Lower leg skin (tissue), 3 donors: ENCODE data around the gene MRPL3.

Experiments used
- CTCF ChIP-seq, 3 donors: fragments of 450-650 bp; IDR thresholded peaks; one replicate each; pipeline ENCODE4 v1.5.1; 2016; ENCODE audit warnings: antibody characterized with exemption in 3 of 3, mild to moderate bottlenecking in 3 of 3, moderate library complexity in 2 of 3
- POLR2A ChIP-seq, 2 donors: fragments of 450-650 bp; IDR thresholded peaks; one replicate each; pipeline ENCODE4 v1.6.1; 2016 to 2017; ENCODE audit warnings: antibody characterized with exemption in 2 of 2, mild to moderate bottlenecking in 1 of 2, moderate library complexity in 1 of 2

GRCh38 chr3:131540143-131540542 is 37.4 kb upstream of the MRPL3 start:
- no peak for TF ChIP-seq POLR2A (IDR thresholded peaks at IDR 0.05)
- no peak for TF ChIP-seq CTCF (IDR thresholded peaks at IDR 0.05)
